Endodermal cell (in vitro differentiated cells): ENCODE data around the gene C19orf73. TPM values are rescaled to one million over a fixed set of nuclear protein-coding genes. Genes with fewer than 3 reads are reported as not detected.

ENCODE experiments used
- DNase-seq: peaks from one replicate; pipeline ENCODE4 v3.0.0-alpha.2; 2017
- H3K27ac ChIP-seq: 2 replicates; pipeline ENCODE4 v1.5.1; 2013; ENCODE audit warnings: mild to moderate bottlenecking, low read depth, low read length, moderate library complexity
- H3K27me3 ChIP-seq: 2 replicates; pipeline ENCODE4 v1.6.1; 2013; ENCODE audit warnings: mild to moderate bottlenecking, low read length, moderate library complexity; ENCODE audit not compliant: insufficient read depth, control insufficient read depth, poor library complexity, severe bottlenecking
- H3K36me3 ChIP-seq: 2 replicates; pipeline ENCODE4 v1.7.0; 2013; ENCODE audit warnings: mild to moderate bottlenecking, low read length, moderate library complexity; ENCODE audit not compliant: control insufficient read depth, insufficient read depth
- H3K4me1 ChIP-seq: one replicate; pipeline ENCODE4 v1.7.0; 2013; ENCODE audit warnings: low read length; ENCODE audit not compliant: control insufficient read depth, insufficient read depth
- H3K4me3 ChIP-seq: 2 replicates; pipeline ENCODE4 v1.5.1; 2013; ENCODE audit warnings: mild to moderate bottlenecking, low read length, moderate library complexity
- H3K9ac ChIP-seq: 2 replicates; pipeline ENCODE4 v1.6.1; 2013; ENCODE audit warnings: mild to moderate bottlenecking, low read length, moderate library complexity; ENCODE audit not compliant: poor library complexity, severe bottlenecking; ENCODE audit errors: extremely low read depth
- H3K9me3 ChIP-seq: 2 replicates; pipeline ENCODE4 v1.6.1; 2013; ENCODE audit warnings: mild to moderate bottlenecking, low read length, moderate library complexity; ENCODE audit not compliant: control insufficient read depth
- H3K27ac Mint-ChIP-seq: 2 replicates; pipeline ENCODE4 v1.8.0; 2020; ENCODE audit warnings: mixed read lengths
- H3K27me3 Mint-ChIP-seq: 2 replicates; pipeline ENCODE4 v1.8.0; 2021; ENCODE audit warnings: mild to moderate bottlenecking, mixed read lengths; ENCODE audit not compliant: insufficient read depth
- H3K36me3 Mint-ChIP-seq: 2 replicates; pipeline ENCODE4 v1.8.0; 2020; ENCODE audit warnings: low read depth, mixed read lengths
- H3K4me1 Mint-ChIP-seq: 2 replicates; pipeline ENCODE4 v1.8.0; 2020; ENCODE audit warnings: mixed read lengths
- H3K4me3 Mint-ChIP-seq: 2 replicates; pipeline ENCODE4 v1.8.0; 2020; ENCODE audit warnings: mild to moderate bottlenecking, moderate library complexity, mixed read lengths
- H3K9me3 Mint-ChIP-seq: 2 replicates; pipeline ENCODE4 v1.8.0; 2020; ENCODE audit warnings: mild to moderate bottlenecking, mixed read lengths
- CTCF ChIP-seq: fragments of 200-600 bp; sonication (generic); conservative IDR thresholded peaks from 2 replicates; pipeline ENCODE4 v1.5.0; 2021; ENCODE audit warnings: antibody characterized with exemption, mild to moderate bottlenecking
- WGBS, 2 experiments: methylation state at CpG; one replicate each; pipeline versions ENCODE4 v1.1.5 to v1.1.7; 2013; ENCODE audit warnings: missing lambda C conversion rate in 2 of 2, mixed read lengths in 1 of 2; ENCODE audit not compliant: insufficient coverage in 1 of 2, insufficient read length in 1 of 2; 5-methylcytosine and 5-hydroxymethylcytosine counted together
- total RNA-seq, 2 donors: library from RNA; stranded (reverse); fragmentation: NEBNext Ultra II Directional in 1 of 2; extraction: Animal tissue kit (Norgen Biotek cat#: 25700) in 1 of 2; gene quantifications; 2 replicates in 1 of 2; 3 replicates in 1 of 2; pipeline ENCODE4 v1.2.1, GENCODE V29; 2021

C19orf73 gene
- total RNA-seq, 2 donors from 2014 or later = 1.9 to 2.5 TPM

- Histone ChIP-seq H3K27me3 (no peaks in the 10 kb centered on the region), H3K9ac (no peak overlapping the region), H3K27ac (peak overlapping the region; percentile 44), H3K4me1 (no peaks in the 10 kb centered on the region), H3K36me3 (peaks cover 76% of the 10 kb centered on the region), H3K9me3 (no peaks in the 10 kb centered on the region), H3K4me3 (no peak overlapping the region)
- H3K4me3 Mint-ChIP-seq = no peak overlapping the region
- H3K36me3 Mint-ChIP-seq = peaks cover 56% of the 10 kb centered on the region
- DNase-seq = peak; percentile 92
- H3K27me3 Mint-ChIP-seq = no peaks in the 10 kb centered on the region
- WGBS, 2 experiments = 76 to 80% methylated on average over 10 to 12 of the region's 12 CpGs
- H3K27ac Mint-ChIP-seq = peak overlapping the region; percentile 84
- no peaks in the 10 kb centered on the region for H3K9me3 Mint-ChIP-seq
- peaks cover 2% of the 10 kb centered on the region for H3K4me1 Mint-ChIP-seq
- TF ChIP-seq CTCF = peak; percentile 93
These were observed 12.3 kb downstream of the C19orf73 start for GRCh38 chr19:49106648-49107135.

DNA sequence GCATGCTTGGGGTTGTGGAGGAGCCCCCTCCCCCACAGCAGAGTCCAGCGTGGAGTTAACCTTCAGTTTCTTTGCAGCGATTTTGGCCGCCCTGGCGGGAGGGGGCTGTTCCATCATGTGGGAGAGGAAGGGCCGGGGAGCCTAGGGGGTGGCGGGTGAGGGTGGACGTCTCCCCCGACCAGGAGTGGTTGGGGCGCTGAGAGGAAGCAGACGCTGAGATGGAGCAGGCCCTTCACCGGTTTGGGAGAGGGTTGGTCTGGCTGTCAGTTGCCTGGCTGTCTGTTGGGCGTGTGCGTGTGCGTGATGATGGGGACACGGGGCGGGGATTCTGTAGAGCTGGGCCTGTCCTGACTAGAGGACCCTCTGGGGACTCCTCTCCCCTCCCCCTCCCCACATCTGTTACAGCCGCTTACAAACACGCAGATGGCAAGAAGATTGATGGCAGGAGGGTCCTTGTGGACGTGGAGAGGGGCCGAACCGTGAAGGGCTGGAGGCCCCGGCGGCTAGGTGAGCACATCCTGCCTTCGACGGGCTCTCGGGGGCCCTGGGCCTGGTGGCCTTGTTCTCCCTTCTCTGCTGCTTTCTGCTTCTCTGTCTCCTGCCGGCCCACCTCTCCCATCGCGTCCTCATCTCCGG lies 14.6 kb downstream of the C19orf73 start:
- no peak overlapping the region for H3K27ac Mint-ChIP-seq
- whole genome bisulfite sequencing, 2 experiments = 92 to 95% methylated on average over 15 to 30 of the region's 30 CpGs
- Histone ChIP-seq H3K9ac (no peak overlapping the region), H3K4me1 (no peaks in the 10 kb centered on the region), H3K9me3 (no peaks in the 10 kb centered on the region), H3K4me3 (no peak overlapping the region), H3K27me3 (no peaks in the 10 kb centered on the region), H3K27ac (peak overlapping the region; percentile 73), H3K36me3 (peaks cover 89% of the 10 kb centered on the region)
- peaks cover 70% of the 10 kb centered on the region for H3K36me3 Mint-ChIP-seq
- no peaks in the 10 kb centered on the region for H3K27me3 Mint-ChIP-seq
- no peak for DNase-seq
- TF ChIP-seq CTCF = no peak
- peaks cover 2% of the 10 kb centered on the region for H3K4me1 Mint-ChIP-seq
- H3K9me3 Mint-ChIP-seq = no peaks in the 10 kb centered on the region
- no peak overlapping the region for H3K4me3 Mint-ChIP-seq

- H3K4me3 ChIP-seq = no peak overlapping the region
- H3K27ac ChIP-seq = peak overlapping the region; percentile 73
- Mint-ChIP-seq H3K9me3 (no peaks in the 10 kb centered on the region), H3K4me1 (peaks cover 2% of the 10 kb centered on the region), H3K27ac (no peak overlapping the region), H3K27me3 (no peaks in the 10 kb centered on the region), H3K4me3 (no peak overlapping the region), H3K36me3 (peaks cover 70% of the 10 kb centered on the region)
- no peak for DNase-seq
- peaks cover 89% of the 10 kb centered on the region for H3K36me3 ChIP-seq
- no peak overlapping the region for H3K9ac ChIP-seq
- H3K9me3 ChIP-seq = no peaks in the 10 kb centered on the region
- WGBS, 2 experiments = 92 to 98% methylated on average over 8 to 32 of the region's 33 CpGs
- no peaks in the 10 kb centered on the region for H3K4me1 ChIP-seq
- no peak for TF ChIP-seq CTCF
- no peaks in the 10 kb centered on the region for H3K27me3 ChIP-seq
These were observed 15.4 kb downstream of the C19orf73 start for GRCh38 chr19:49103331-49104085.
